ENCODE results near the gene CEND1.

DNA sequence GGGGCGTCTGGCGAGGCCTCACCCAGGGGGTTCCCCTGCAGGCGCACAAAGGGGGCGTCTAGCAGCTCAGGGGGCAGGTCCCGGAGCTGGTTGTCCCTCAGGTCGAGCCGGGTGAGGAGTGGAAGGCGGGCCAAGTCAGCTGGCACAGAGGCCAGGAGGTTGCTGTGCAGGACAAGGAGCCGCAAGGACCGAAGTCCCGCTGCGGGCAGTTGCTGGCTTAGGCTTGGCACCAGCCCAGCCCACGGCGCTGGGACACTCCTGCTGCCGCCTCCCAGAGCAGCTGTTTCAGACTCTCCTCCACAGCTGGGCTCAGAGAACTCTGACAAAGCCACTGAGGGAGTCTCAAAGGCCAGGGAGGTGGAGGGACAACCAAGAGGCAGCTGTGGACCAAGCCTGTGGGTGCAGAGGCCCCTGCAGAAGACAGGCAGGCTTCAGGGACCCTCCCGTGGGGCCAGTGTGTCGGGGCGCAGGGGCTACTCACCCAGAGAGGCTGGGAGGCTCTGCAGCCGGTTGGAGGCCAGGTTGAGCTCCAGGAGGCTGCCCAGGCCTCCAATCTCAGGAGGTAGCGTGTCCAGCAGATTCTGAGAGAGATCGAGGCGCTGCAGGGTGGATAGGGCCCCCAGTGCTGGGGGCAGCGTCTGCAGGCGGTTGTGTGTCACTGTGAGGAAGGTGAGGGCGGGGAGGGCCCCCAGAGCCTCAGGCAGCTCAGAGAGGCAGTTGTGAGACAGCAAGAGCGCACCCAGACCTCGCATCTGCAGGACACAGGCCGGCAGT is 13.0 kb upstream of the CEND1 start:
- TF ChIP-seq, protein P1, sequence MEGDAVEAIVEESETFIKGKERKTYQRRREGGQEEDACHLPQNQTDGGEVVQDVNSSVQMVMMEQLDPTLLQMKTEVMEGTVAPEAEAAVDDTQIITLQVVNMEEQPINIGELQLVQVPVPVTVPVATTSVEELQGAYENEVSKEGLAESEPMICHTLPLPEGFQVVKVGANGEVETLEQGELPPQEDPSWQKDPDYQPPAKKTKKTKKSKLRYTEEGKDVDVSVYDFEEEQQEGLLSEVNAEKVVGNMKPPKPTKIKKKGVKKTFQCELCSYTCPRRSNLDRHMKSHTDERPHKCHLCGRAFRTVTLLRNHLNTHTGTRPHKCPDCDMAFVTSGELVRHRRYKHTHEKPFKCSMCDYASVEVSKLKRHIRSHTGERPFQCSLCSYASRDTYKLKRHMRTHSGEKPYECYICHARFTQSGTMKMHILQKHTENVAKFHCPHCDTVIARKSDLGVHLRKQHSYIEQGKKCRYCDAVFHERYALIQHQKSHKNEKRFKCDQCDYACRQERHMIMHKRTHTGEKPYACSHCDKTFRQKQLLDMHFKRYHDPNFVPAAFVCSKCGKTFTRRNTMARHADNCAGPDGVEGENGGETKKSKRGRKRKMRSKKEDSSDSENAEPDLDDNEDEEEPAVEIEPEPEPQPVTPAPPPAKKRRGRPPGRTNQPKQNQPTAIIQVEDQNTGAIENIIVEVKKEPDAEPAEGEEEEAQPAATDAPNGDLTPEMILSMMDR (IDR thresholded peaks at IDR 0.05; ENCODE audit: low read length): no peak
- no peak for TF ChIP-seq EZH2 (optimal IDR thresholded peaks at IDR 0.05; ENCODE audit: low read depth, low read length)

Measured in MM.1S (cell line).